NCI-H2029 treated with DMSO at 0.1 percent for 48 hours (cell line): ENCODE results near the gene ILF3.
"Not testable (repeated sequence)": the region's sequence is repeated elsewhere in the genome, so short reads cannot be mapped to it uniquely, and the experiment has no call there.

ENCODE experiments used
- DNase-seq: peaks from one replicate; lab custom pipeline; 2025; lab: John Stamatoyannopoulos, UW

ILF3 gene

GRCh38 chr19:10675214-10675613 is 21.1 kb downstream of the ILF3 start:
- not testable (repeated sequence) for DNase-seq

GRCh38 chr19:10677751-10678150 is 23.6 kb downstream of the ILF3 start:
- no peak for DNase-seq

- no peak for DNase-seq
Measured at GRCh38 chr19:10678813-10679212, 24.7 kb downstream of the ILF3 start.

- DNase-seq = no peak
Measured at GRCh38 chr19:10679743-10680142, 25.6 kb downstream of the ILF3 start.

GRCh38 chr19:10680545-10681135 is 26.5 kb downstream of the ILF3 start:
- no peak for DNase-seq

GRCh38 chr19:10681658-10682057 is 27.5 kb downstream of the ILF3 start:
- DNase-seq = no peak

- DNase-seq = no peak
Measured at GRCh38 chr19:10682397-10683063, 28.4 kb downstream of the ILF3 start.

GRCh38 chr19:10683064-10683426 is 28.9 kb downstream of the ILF3 start:
- no peak for DNase-seq

GRCh38 chr19:10683582-10683981 is 29.4 kb downstream of the ILF3 start:
- no peak for DNase-seq

- no peak for DNase-seq
Measured at GRCh38 chr19:10685210-10685609, 31.1 kb downstream of the ILF3 start.

- no peak for DNase-seq
Measured at GRCh38 chr19:10686193-10686592, 32.0 kb downstream of the ILF3 start.

- no peak for DNase-seq
Measured at GRCh38 chr19:10686661-10687517, 32.7 kb downstream of the ILF3 start.

- DNase-seq = no peak
Measured at GRCh38 chr19:10687518-10688288, 33.6 kb downstream of the ILF3 start.

GRCh38 chr19:10688545-10689280 is 34.6 kb downstream of the ILF3 start:
- no peak for DNase-seq

- DNase-seq = no peak
Measured at GRCh38 chr19:10690341-10690781, 36.2 kb downstream of the ILF3 start.

- DNase-seq = no peak
Measured at GRCh38 chr19:10691178-10691881, 37.2 kb downstream of the ILF3 start.

- no peak for DNase-seq
Measured at GRCh38 chr19:10691883-10692282, 37.7 kb downstream of the ILF3 start.

GRCh38 chr19:10692673-10693264 is 38.6 kb downstream of the ILF3 start:
- no peak for DNase-seq

GRCh38 chr19:10694706-10695307 is 40.7 kb downstream of the ILF3 start:
- DNase-seq = peak; percentile 6
